ENCODE results near the gene CACNA1C.

GRCh38 chr12:2306012-2306411 is 253.2 kb downstream of the CACNA1C start:
- TF ChIP-seq MAX (IDR thresholded peaks at IDR 0.05; ENCODE audit: low read depth, low read length) (no peak), CTCF (IDR thresholded peaks at IDR 0.05; ENCODE audit: low read depth, low read length) (no peak), MYC (IDR thresholded peaks at IDR 0.05; ENCODE audit: low read depth, low read length) (no peak), POLR2A (IDR thresholded peaks at IDR 0.05; ENCODE audit: extremely low read depth, insufficient read length) (no peak)
